Smooth muscle cell of the brain vasculature (primary cell): Measurements from ENCODE around the gene FASLG.
"Not testable (repeated sequence)": the region's sequence is repeated elsewhere in the genome, so short reads cannot be mapped to it uniquely, and the experiment has no call there.

ENCODE experiments used
- DNase-seq: peaks from one replicate; pipeline ENCODE4 v3.0.0-alpha.2; 2012; ENCODE audit warnings: low read depth, low spot score

FASLG gene

DNA sequence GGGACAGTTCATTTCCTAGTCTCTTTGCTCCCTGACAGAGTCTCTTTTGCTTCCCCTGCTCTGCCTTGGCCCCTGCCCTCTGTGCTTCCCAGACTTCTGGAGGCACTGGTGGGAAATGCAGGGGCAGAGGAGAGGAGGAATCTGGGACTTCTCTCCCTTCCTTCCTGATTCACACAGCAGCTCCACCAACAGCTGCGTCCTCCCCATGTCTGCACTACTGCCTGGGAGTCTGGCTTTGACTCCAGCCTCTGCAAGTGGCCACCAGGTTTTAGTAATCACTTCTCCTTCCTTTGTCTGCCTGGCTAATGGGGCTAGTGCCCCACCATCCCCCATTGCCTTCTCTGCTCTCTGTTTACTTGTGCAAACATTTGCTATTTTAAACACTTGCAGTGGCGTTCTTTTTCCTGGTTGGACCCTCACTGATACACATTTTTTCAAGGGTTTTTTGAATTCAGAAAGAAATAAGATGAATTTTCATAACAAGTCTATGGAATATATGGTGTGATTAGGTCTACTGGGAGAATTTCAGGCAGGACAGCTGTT is 21.9 kb downstream of the FASLG start:
- no peak for DNase-seq

GRCh38 chr1:172682812-172683211 is 23.9 kb downstream of the FASLG start:
- no peak for DNase-seq

DNA sequence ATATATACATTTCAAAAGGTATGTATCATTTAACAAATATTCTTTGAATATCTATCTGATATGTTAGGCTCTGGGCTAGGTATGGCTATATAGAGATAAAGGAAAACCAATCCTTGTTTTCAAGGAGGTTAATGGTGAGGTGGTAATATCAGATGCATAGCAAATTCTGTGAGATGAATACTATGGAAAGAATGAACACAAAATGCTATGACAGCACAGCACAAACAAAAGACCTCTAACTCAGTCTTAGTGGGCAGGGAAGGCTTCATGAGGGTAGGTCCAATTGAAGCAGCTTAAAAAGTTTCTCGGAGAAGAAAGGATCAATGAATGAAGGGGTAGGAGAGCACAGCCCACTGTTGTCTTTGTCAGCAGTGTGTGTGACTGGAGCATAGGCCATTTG is 27.2 kb downstream of the FASLG start:
- DNase-seq, result no peak

DNA sequence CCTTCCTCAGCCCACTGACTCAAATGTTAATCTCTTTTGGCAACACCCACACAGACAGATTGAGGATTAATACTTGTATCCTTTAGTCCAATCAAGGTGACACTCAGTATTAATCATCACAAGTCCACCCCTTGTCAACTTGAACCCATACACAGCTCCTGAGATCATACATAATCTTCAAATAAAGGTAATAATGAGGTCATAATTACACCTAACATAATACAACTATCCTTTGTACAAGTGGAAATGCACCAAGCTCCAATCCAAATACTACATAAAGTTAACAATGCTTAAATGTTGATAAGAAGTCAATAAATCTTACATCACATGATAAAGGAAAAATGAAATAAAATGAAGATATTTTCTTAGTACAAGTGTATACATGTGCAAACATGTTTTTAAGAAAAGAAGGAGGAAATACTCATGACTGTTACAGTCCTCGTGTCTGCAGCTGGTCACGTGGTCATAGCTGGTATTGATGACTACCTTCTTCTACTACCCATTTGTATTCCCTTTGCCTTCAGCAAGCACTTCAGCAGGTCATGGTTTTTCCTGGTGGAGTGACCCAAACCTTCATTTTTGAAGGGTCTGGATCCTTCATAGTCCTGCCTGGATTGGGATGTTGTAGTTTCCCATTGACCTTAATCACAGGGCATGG is 29.7 kb downstream of the FASLG start:
- DNase-seq, result not testable (repeated sequence)

GRCh38 chr1:172690925-172691324 is 32.0 kb downstream of the FASLG start:
- not testable (repeated sequence) for DNase-seq

DNA sequence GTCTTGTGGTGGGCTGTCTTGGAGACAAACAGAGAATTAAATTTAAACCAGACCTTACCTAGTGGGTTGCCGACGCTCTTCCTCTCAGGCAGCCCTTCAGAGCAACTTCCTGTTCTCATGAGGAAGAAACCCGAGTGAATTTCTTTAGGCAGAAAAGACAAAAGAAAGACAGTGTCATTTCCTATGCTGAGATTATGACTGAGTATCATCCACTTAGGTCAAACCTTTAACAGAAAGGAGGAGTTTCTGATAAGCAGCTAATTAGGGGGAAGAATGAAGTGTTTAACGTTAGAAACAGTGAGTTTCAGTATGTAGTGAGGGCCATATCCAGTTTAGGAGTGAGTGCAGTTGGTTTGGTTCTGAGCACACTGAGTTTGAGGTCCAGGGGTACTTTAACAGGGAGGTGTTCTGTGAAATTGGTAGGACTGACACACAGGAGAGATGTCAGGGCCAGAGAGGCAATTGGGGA is 38.7 kb downstream of the FASLG start:
- no peak for DNase-seq

DNA sequence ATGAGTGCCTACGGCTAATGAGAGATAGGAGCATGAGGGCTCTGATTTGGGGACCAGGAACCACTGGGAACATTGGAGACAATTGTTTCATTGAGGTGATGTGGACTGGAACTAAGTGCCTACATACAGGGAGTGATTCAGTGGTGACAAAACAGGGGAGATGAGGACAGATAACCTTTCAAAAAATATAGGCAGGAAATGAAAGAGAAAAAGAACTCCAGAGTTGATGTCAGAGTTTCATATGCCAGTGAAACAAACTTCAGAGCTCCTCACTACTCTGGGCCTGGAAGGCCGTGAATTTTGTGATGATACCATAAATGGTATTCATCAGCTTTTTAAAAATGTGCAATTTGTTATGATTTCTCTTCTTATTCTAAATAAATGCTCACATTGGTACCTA is 39.3 kb downstream of the FASLG start:
- DNase-seq, result no peak

DNA sequence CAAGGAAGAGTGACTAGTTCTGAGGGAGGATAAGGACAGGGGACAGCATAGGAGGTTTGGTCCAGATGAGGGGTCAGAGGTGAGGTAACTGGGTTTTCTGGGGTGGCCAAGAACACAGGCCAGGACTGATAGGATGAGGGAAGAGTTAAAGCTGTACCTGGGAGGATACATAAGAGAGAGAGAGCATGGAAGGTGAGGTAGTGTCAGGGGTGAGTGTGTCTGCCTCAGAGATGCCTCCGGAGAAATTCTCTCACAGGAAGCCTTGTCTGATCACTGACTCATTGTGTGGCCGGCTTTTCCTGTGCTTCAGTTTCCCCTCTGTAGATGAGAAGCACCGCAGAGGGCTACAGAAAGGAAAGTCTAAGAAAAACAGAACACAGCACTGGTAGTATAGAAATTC is 40.2 kb downstream of the FASLG start:
- DNase-seq, result no peak

DNA sequence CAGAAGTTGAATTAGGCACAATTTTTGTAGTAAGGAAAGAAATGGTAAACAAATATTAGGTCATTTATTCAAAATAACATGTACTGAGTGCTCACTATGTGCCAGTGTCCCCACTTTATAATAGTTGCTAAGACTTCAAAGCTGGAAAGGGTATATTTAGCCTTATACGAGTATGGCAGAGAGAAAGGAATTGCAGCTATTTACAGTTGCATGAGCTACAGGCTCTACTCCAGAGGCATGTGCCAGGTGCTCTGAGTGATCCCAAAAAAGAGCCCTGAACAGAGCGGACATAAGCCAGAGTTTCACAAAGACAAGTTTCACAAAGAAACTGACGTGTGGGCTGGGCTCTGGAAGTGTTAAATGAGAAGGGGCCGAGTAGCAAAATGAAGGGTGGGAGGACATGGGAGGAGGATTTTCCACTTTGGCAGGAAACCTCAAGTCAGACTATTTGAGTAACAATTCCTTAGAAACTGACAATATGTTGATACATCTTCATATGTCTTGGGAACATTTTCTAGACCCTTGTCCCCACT is 40.9 kb downstream of the FASLG start:
- no peak for DNase-seq

DNA sequence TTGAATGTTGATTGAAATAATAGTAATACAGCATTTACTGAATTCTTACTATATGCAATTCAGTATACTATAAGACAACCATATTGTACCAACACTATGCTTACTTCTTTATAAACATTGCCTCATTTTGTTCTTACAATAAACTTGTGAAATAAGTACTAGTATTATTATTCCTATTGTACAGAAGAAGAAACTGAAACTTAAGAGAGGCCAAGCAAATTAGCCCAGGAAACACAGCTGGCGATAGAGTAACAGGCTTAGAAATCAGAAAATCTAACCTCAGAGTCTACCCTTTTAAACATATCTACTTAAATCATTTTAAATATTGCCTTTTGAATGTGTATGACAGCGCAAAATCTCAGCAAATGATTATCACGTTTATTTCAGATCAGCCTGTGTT is 41.7 kb downstream of the FASLG start:
- DNase-seq, result no peak

- no peak for DNase-seq
These were observed 45.1 kb downstream of the FASLG start for GRCh38 chr1:172704001-172704400.

DNA sequence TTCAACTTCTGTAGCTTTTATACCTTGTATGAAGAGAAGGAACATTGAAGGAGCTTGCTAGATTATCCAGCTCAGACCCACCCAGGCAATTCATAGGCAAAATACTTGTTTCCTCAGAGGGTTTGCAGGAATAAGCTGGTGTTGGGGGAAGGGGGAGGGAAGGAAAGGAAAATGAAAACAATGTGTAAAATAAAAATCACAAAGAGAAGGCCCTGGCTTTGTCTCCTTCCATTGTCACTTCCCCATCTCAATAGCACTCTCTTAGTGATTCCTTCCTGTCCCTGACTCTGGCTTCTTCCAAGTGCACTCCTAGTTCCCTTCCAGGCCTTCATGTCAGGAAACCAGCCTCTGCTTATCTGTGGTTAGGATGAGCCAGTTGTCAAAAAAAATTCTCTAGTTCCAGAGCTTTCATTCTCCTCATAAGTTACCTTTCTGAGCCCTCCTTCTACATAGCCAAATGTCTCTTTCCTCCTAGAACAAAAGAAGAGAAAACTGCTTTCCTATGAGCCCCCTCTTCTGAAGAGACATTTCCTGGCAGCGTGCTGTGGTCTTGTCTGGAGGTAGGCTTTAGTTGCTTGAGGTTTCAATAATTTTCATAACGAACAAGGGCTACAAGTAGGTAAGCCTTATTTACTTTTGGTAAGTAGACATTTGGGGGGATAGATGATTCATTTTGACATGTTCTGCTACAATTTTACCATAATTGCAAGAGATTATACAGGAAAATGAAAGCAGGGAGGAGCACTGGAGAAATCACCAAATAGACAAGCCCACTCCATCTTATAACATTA is 45.7 kb downstream of the FASLG start:
- no peak for DNase-seq

GRCh38 chr1:172708452-172708851 is 49.5 kb downstream of the FASLG start:
- DNase-seq, result no peak

- DNase-seq, result no peak
These were observed 52.7 kb downstream of the FASLG start for GRCh38 chr1:172711558-172711957.

DNA sequence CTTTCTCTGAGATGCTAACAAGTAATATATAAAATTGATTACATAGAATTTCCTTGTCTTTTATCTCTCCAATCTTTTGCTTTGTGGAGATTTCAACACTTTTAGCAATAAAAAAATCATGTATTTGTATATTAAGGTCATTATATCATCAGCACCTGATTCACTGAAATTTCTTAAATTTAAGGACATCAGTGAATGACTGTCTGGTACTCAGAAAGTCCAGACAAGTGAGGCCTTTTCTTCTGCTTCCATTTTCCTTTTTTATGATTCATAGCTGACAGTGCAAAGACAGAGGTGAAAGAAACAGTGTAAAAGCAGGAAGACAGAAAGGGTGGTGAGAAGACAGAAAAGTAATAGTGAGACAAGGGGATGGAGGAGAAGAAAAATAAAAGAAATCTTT is 54.6 kb downstream of the FASLG start:
- DNase-seq, result no peak
